NCI-H510A treated with DMSO at 0.1 percent for 48 hours (cell line): Measurements from ENCODE around the gene ZNF431.
"Not testable (repeated sequence)": the region's sequence is repeated elsewhere in the genome, so short reads cannot be mapped to it uniquely, and the experiment has no call there.

ENCODE experiments used
- DNase-seq: peaks from one replicate; lab custom pipeline; 2025; lab: John Stamatoyannopoulos, UW

Gene ZNF431

GRCh38 chr19:21141787-21142464 lies at the start of gene ZNF431:
Gene ZNF431, plus strand, starts transcription at chr19:21142040. Its CDS starts 144 bp downstream, at chr19:21142184.
- peak; percentile 85 for DNase-seq

- DNase-seq = no peak
Observed at GRCh38 chr19:21092109-21092508, 49.7 kb upstream of the ZNF431 start.

GRCh38 chr19:21094347-21095025 lies 47.4 kb upstream of the ZNF431 start:
- DNase-seq = no peak

GRCh38 chr19:21098291-21098690 lies 43.5 kb upstream of the ZNF431 start:
- no peak for DNase-seq

- no peak for DNase-seq
Observed at GRCh38 chr19:21101521-21102242, 40.2 kb upstream of the ZNF431 start.

GRCh38 chr19:21109116-21109515 lies 32.7 kb upstream of the ZNF431 start:
- DNase-seq = no peak

- no peak for DNase-seq
Observed at GRCh38 chr19:21110183-21110582, 31.7 kb upstream of the ZNF431 start.

GRCh38 chr19:21115430-21115829 lies 26.4 kb upstream of the ZNF431 start:
- no peak for DNase-seq

GRCh38 chr19:21117041-21117907 lies 24.6 kb upstream of the ZNF431 start:
- DNase-seq = no peak

- no peak for DNase-seq
Observed at GRCh38 chr19:21126078-21126477, 15.8 kb upstream of the ZNF431 start.

- no peak for DNase-seq
Observed at GRCh38 chr19:21127001-21127400, 14.8 kb upstream of the ZNF431 start.

- DNase-seq = no peak
Observed at GRCh38 chr19:21127898-21128297, 13.9 kb upstream of the ZNF431 start.

- no peak for DNase-seq
Observed at GRCh38 chr19:21128901-21129698, 12.7 kb upstream of the ZNF431 start.

- DNase-seq = peak; percentile 8
Observed at GRCh38 chr19:21130097-21130775, 11.6 kb upstream of the ZNF431 start.

GRCh38 chr19:21133633-21134032 lies 8.2 kb upstream of the ZNF431 start:
- no peak for DNase-seq

GRCh38 chr19:21134934-21135366 lies 6.9 kb upstream of the ZNF431 start:
- DNase-seq = no peak

- DNase-seq = no peak
Observed at GRCh38 chr19:21135433-21135832, 6.4 kb upstream of the ZNF431 start.

- no peak for DNase-seq
Observed at GRCh38 chr19:21138130-21138529, 3.7 kb upstream of the ZNF431 start.

- not testable (repeated sequence) for DNase-seq
Observed at GRCh38 chr19:21141006-21141405, 834 bp upstream of the ZNF431 start.

GRCh38 chr19:21143428-21143827 lies 1.6 kb downstream of the ZNF431 start:
- DNase-seq = no peak

GRCh38 chr19:21143854-21144253 lies 2.0 kb downstream of the ZNF431 start:
- no peak for DNase-seq
